ENCODE measurements around the gene MYO18B.

The MYO18B gene

GRCh38 chr22:25777870-25778269 lies 35.9 kb downstream of the MYO18B start:
- peak in 1 of 14 donors; percentile 12 for DNase-seq

- no peak for DNase-seq
Observed at GRCh38 chr22:25779426-25779825, 37.4 kb downstream of the MYO18B start.

GRCh38 chr22:25779890-25780289 lies 37.9 kb downstream of the MYO18B start:
- no peak for DNase-seq

GRCh38 chr22:25780673-25781072 lies 38.7 kb downstream of the MYO18B start:
- DNase-seq: no peak

GRCh38 chr22:25781801-25782200 lies 39.8 kb downstream of the MYO18B start:
- DNase-seq: no peak

- DNase-seq: no peak
Observed at GRCh38 chr22:25782831-25783230, 40.8 kb downstream of the MYO18B start.

- DNase-seq: no peak
Observed at GRCh38 chr22:25783856-25784255, 41.9 kb downstream of the MYO18B start.

- DNase-seq: no peak
Observed at GRCh38 chr22:25786165-25786564, 44.2 kb downstream of the MYO18B start.

- DNase-seq: no peak
Observed at GRCh38 chr22:25791556-25791955, 49.6 kb downstream of the MYO18B start.

- DNase-seq: no peak
Observed at GRCh38 chr22:25795478-25795877, 53.5 kb downstream of the MYO18B start.

- peak in 1 of 14 donors; percentile 44 for DNase-seq
Observed at GRCh38 chr22:25797498-25798290, 55.7 kb downstream of the MYO18B start.

GRCh38 chr22:25800766-25801165 lies 58.8 kb downstream of the MYO18B start:
- no peak for DNase-seq

GRCh38 chr22:25802018-25802417 lies 60.0 kb downstream of the MYO18B start:
- DNase-seq: no peak

- no peak for DNase-seq
Observed at GRCh38 chr22:25804676-25805075, 62.7 kb downstream of the MYO18B start.

- no peak for DNase-seq
Observed at GRCh38 chr22:25806579-25806978, 64.6 kb downstream of the MYO18B start.

GRCh38 chr22:25814685-25815084 lies 72.7 kb downstream of the MYO18B start:
- no peak for DNase-seq

- no peak for DNase-seq
Observed at GRCh38 chr22:25815561-25815960, 73.6 kb downstream of the MYO18B start.

GRCh38 chr22:25816522-25817059 lies 74.6 kb downstream of the MYO18B start:
- DNase-seq: no peak

GRCh38 chr22:25817092-25817943 lies 75.3 kb downstream of the MYO18B start:
- no peak for DNase-seq

GRCh38 chr22:25818541-25818940 lies 76.6 kb downstream of the MYO18B start:
- DNase-seq: no peak

- no peak for DNase-seq
Observed at GRCh38 chr22:25822344-25822743, 80.4 kb downstream of the MYO18B start.

GRCh38 chr22:25823276-25823675 lies 81.3 kb downstream of the MYO18B start:
- DNase-seq: no peak

- no peak for DNase-seq
Observed at GRCh38 chr22:25824828-25825423, 82.9 kb downstream of the MYO18B start.
